ENCODE data around the gene ZNF653. TPM values are rescaled to one million over a fixed set of nuclear protein-coding genes. Genes with fewer than 3 reads are reported as not detected.
A peak's percentile ranks its signal among the peaks of the same experiment; 100 is the strongest.
"Not testable (repeated sequence)": the region's sequence is repeated elsewhere in the genome, so short reads cannot be mapped to it uniquely, and the experiment has no call there.

Gene ZNF653
- total RNA-seq, 2 experiments from 2014 or later, result 7.4 to 7.5 TPM

GRCh38 chr19:11461453-11461852 lies 44.2 kb downstream of the ZNF653 start:
- DNase-seq, result no peak
- no peaks in the 10 kb centered on the region for H3K36me3 ChIP-seq (ENCODE audit: insufficient read depth, low read length)
- CTCF ChIA-PET, result no interaction called here
- no peaks in the 10 kb centered on the region for H3K9me3 Mint-ChIP-seq
- no peak overlapping the region for H3K27ac Mint-ChIP-seq
- H3K4me3 Mint-ChIP-seq, result no peak overlapping the region
- TF ChIP-seq, protein P1, sequence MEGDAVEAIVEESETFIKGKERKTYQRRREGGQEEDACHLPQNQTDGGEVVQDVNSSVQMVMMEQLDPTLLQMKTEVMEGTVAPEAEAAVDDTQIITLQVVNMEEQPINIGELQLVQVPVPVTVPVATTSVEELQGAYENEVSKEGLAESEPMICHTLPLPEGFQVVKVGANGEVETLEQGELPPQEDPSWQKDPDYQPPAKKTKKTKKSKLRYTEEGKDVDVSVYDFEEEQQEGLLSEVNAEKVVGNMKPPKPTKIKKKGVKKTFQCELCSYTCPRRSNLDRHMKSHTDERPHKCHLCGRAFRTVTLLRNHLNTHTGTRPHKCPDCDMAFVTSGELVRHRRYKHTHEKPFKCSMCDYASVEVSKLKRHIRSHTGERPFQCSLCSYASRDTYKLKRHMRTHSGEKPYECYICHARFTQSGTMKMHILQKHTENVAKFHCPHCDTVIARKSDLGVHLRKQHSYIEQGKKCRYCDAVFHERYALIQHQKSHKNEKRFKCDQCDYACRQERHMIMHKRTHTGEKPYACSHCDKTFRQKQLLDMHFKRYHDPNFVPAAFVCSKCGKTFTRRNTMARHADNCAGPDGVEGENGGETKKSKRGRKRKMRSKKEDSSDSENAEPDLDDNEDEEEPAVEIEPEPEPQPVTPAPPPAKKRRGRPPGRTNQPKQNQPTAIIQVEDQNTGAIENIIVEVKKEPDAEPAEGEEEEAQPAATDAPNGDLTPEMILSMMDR (IDR thresholded peaks at IDR 0.05), result no peak
- H3K27ac ChIP-seq (ENCODE audit: low read depth in 1 of 2, low read length in 2 of 2), result no peak overlapping the region
- no peak overlapping the region for H3K4me3 ChIP-seq (ENCODE audit: low read length)
- intact Hi-C loops (cut with DNase I, micrococcal nuclease), result no loop called here
- no peak for ATAC-seq (ENCODE audit: poor library complexity)
- H3K4me1 Mint-ChIP-seq (ENCODE audit: low read depth), result no peaks in the 10 kb centered on the region
- H3K36me3 Mint-ChIP-seq (ENCODE audit: low read depth), result no peaks in the 10 kb centered on the region
- no peaks in the 10 kb centered on the region for H3K4me1 ChIP-seq (ENCODE audit: insufficient read depth, low read length)
- H3K9me3 ChIP-seq (ENCODE audit: control insufficient read depth in 1 of 2, insufficient read depth in 1 of 2, low read length in 2 of 2), result no peaks in the 10 kb centered on the region
- H3K27me3 ChIP-seq (ENCODE audit: control insufficient read depth in 1 of 2, insufficient read depth in 2 of 2, low read length in 2 of 2), result no peaks in the 10 kb centered on the region
- POLR2A ChIA-PET, result no interaction called here
- peaks cover 23% of the 10 kb centered on the region for H3K27me3 Mint-ChIP-seq

DNA sequence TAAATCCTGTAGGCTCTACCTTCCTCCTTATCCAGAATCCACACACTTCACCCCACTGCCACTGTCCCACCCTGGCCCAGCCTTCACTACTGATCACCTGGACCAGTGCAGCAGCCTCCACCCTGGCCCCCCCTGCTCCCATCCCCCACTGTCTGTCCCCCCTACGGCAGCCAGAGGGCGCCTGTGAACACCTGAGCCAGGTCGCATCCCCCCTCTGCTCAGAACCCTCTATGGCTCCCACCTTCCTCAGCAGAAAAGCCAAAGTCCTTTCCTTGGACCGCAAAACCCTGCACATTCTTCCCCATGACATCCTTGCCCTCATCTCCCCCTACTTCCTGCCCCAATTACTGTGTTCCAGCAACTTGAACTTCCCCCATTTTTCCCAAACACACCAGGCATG lies 45.4 kb downstream of the ZNF653 start:
- H3K36me3 ChIP-seq (ENCODE audit: insufficient read depth, low read length), result no peaks in the 10 kb centered on the region
- Mint-ChIP-seq H3K27me3 (peaks cover 23% of the 10 kb centered on the region), H3K9me3 (no peaks in the 10 kb centered on the region), H3K36me3 (ENCODE audit: low read depth) (no peaks in the 10 kb centered on the region), H3K4me1 (ENCODE audit: low read depth) (no peaks in the 10 kb centered on the region), H3K27ac (no peak overlapping the region), H3K4me3 (no peak overlapping the region)
- H3K9me3 ChIP-seq (ENCODE audit: control insufficient read depth in 1 of 2, insufficient read depth in 1 of 2, low read length in 2 of 2), result no peaks in the 10 kb centered on the region
- ChIA-PET POLR2A (no interaction called here), CTCF (no interaction called here)
- no peaks in the 10 kb centered on the region for H3K4me1 ChIP-seq (ENCODE audit: insufficient read depth, low read length)
- intact Hi-C loops (cut with DNase I, micrococcal nuclease), result no loop called here
- H3K27me3 ChIP-seq (ENCODE audit: control insufficient read depth in 1 of 2, insufficient read depth in 2 of 2, low read length in 2 of 2), result no peaks in the 10 kb centered on the region
- ATAC-seq (ENCODE audit: poor library complexity) (no peak), DNase-seq (peak in 1 of 14 experiments; percentile 38)
- no peak overlapping the region for H3K4me3 ChIP-seq (ENCODE audit: low read length)
- TF ChIP-seq, protein P1 (IDR thresholded peaks at IDR 0.05), result no peak
- H3K27ac ChIP-seq (ENCODE audit: low read depth in 1 of 2, low read length in 2 of 2), result no peak overlapping the region

DNA sequence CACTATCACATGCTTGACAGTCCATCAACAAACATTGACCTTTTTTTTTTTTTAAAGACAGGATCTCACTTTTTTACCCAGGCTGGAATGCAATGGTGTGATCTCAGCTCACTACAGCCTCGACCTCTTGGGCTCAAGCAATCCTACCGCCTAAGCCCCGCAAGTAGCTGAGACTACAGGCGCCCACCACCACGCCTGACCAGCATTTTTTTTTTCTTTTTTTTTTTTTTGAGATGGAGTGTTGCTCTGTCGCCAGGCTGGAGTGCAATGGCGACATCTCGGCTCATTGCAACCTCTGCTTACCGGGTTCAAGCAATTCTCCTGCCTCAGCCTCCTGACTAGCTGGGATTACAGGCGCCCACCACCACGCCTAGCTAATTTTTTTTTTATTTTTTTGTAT lies 46.7 kb downstream of the ZNF653 start:
- H3K27me3 ChIP-seq (ENCODE audit: control insufficient read depth in 1 of 2, insufficient read depth in 2 of 2, low read length in 2 of 2); H3K9me3 Mint-ChIP-seq; H3K27ac ChIP-seq (ENCODE audit: low read depth in 1 of 2, low read length in 2 of 2); H3K36me3 ChIP-seq (ENCODE audit: insufficient read depth, low read length); DNase-seq; H3K27ac Mint-ChIP-seq; H3K36me3 Mint-ChIP-seq (ENCODE audit: low read depth); intact Hi-C loops (cut with DNase I, micrococcal nuclease); ATAC-seq (ENCODE audit: poor library complexity); H3K4me1 ChIP-seq (ENCODE audit: insufficient read depth, low read length); H3K4me3 Mint-ChIP-seq; H3K9me3 ChIP-seq (ENCODE audit: control insufficient read depth in 1 of 2, insufficient read depth in 1 of 2, low read length in 2 of 2); H3K4me3 ChIP-seq (ENCODE audit: low read length); POLR2A ChIA-PET; H3K4me1 Mint-ChIP-seq (ENCODE audit: low read depth); CTCF ChIA-PET: not testable (repeated sequence)
- peaks cover 23% of the 10 kb centered on the region for H3K27me3 Mint-ChIP-seq

DNA sequence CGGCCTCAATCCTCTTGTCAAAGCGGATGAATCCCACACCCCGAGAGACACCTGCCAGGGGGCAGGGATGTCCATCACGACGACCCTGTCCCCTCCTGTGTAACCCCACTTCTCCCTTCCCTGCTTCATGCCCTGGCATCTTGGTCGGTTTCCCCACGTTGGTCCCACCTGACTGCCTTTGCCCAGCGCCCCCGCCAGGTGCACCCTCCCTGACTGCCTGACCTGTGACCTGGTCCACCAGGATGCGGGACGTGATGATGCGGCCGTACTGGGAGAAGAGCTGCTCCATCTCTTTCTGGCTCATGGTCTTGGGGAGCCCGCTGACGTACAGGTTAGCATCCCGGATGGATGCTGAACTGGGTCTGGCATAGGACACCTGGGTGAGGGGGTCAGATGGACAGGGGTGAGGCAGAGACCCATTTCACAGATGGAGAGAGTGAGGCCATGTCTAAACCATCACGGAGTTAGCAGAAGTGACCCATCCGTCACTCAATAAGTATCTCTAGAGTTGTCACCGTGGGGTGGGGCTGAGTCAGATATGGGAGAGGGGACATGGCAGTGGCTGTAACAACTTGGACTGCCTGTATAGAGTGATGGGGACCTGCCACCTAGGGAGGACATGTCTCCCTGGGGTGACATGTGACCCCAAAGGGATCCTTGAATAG lies 47.3 kb downstream of the ZNF653 start:
- Histone ChIP-seq H3K27ac (ENCODE audit: low read depth in 1 of 2, low read length in 2 of 2) (no peak overlapping the region), H3K27me3 (ENCODE audit: control insufficient read depth in 1 of 2, insufficient read depth in 2 of 2, low read length in 2 of 2) (no peaks in the 10 kb centered on the region), H3K9me3 (ENCODE audit: control insufficient read depth in 1 of 2, insufficient read depth in 1 of 2, low read length in 2 of 2) (no peaks in the 10 kb centered on the region), H3K36me3 (ENCODE audit: insufficient read depth, low read length) (no peaks in the 10 kb centered on the region), H3K4me1 (ENCODE audit: insufficient read depth, low read length) (no peaks in the 10 kb centered on the region), H3K4me3 (ENCODE audit: low read length) (no peak overlapping the region)
- CTCF ChIA-PET, result no interaction called here
- no peak for DNase-seq
- no peaks in the 10 kb centered on the region for H3K4me1 Mint-ChIP-seq (ENCODE audit: low read depth)
- TF ChIP-seq, protein P1 (IDR thresholded peaks at IDR 0.05), result no peak
- H3K4me3 Mint-ChIP-seq, result no peak overlapping the region
- ATAC-seq (ENCODE audit: poor library complexity), result no peak
- no peak overlapping the region for H3K27ac Mint-ChIP-seq
- H3K9me3 Mint-ChIP-seq, result no peaks in the 10 kb centered on the region
- peaks cover 23% of the 10 kb centered on the region for H3K27me3 Mint-ChIP-seq
- intact Hi-C loops (cut with DNase I, micrococcal nuclease), result no loop called here
- POLR2A ChIA-PET, result no interaction called here
- no peaks in the 10 kb centered on the region for H3K36me3 Mint-ChIP-seq (ENCODE audit: low read depth)

Measured in CD4-positive, alpha-beta T cell (primary cell).